OCI-M2 (cell line): ENCODE measurements around the gene KLHL33.
"Not testable (repeated sequence)": the region's sequence is repeated elsewhere in the genome, so short reads cannot be mapped to it uniquely, and the experiment has no call there.

Source experiments
- DNase-seq: peaks from one replicate; lab custom pipeline; 2025; ENCODE audit not compliant: unreplicated experiment; lab: John Stamatoyannopoulos, UW

Gene KLHL33

GRCh38 chr14:20454516-20455354 is 18.8 kb upstream of the KLHL33 start, which contains the start of the genes APEX1 and OSGEP:
Gene APEX1, plus strand, starts transcription at chr14:20455226. Its CDS starts 420 bp downstream, at chr14:20455646.
Gene OSGEP, minus strand, starts transcription at chr14:20454812. Its CDS starts 129 bp downstream, at chr14:20454683.
- DNase-seq = peak; percentile 96

GRCh38 chr14:20452831-20453230 is 16.9 kb upstream of the KLHL33 start:
- not testable (repeated sequence) for DNase-seq

GRCh38 chr14:20446889-20447288 is 10.9 kb upstream of the KLHL33 start:
- DNase-seq = no peak

GRCh38 chr14:20443650-20444049 is 7.7 kb upstream of the KLHL33 start:
- DNase-seq = not testable (repeated sequence)

- no peak for DNase-seq
Measured at GRCh38 chr14:20441461-20441860, 5.5 kb upstream of the KLHL33 start.

- DNase-seq = no peak
Measured at GRCh38 chr14:20440882-20441281, 4.9 kb upstream of the KLHL33 start.

GRCh38 chr14:20440465-20440864 is 4.5 kb upstream of the KLHL33 start:
- no peak for DNase-seq

GRCh38 chr14:20438664-20439063 is 2.7 kb upstream of the KLHL33 start:
- DNase-seq = no peak

GRCh38 chr14:20436363-20436755 is 393 bp upstream of the KLHL33 start:
- DNase-seq = no peak

GRCh38 chr14:20434701-20435581 is 1.0 kb downstream of the KLHL33 start:
- DNase-seq = no peak

GRCh38 chr14:20429801-20430669 is 5.9 kb downstream of the KLHL33 start:
- DNase-seq = no peak

- DNase-seq = no peak
Measured at GRCh38 chr14:20428802-20429201, 7.2 kb downstream of the KLHL33 start.

GRCh38 chr14:20428010-20428365 is 8.0 kb downstream of the KLHL33 start:
- DNase-seq = no peak

- DNase-seq = no peak
Measured at GRCh38 chr14:20427231-20428009, 8.5 kb downstream of the KLHL33 start.

- DNase-seq = no peak
Measured at GRCh38 chr14:20424851-20425250, 11.1 kb downstream of the KLHL33 start.

- no peak for DNase-seq
Measured at GRCh38 chr14:20422886-20423285, 13.1 kb downstream of the KLHL33 start.

- DNase-seq = no peak
Measured at GRCh38 chr14:20421267-20421666, 14.7 kb downstream of the KLHL33 start.

- DNase-seq = no peak
Measured at GRCh38 chr14:20419419-20419818, 16.5 kb downstream of the KLHL33 start.

- DNase-seq = no peak
Measured at GRCh38 chr14:20418501-20418909, 17.5 kb downstream of the KLHL33 start.
